ENCODE measurements around the gene WNT7B. TPM values are rescaled to one million over a fixed set of nuclear protein-coding genes. Genes with fewer than 3 reads are reported as not detected.

Gene WNT7B
- total RNA-seq, 2 donors from 2014 or later, result 7.5 to 7.7 TPM

GRCh38 chr22:45966320-45966894, 10.6 kb downstream of the WNT7B start:
- TF ChIP-seq, protein P1, sequence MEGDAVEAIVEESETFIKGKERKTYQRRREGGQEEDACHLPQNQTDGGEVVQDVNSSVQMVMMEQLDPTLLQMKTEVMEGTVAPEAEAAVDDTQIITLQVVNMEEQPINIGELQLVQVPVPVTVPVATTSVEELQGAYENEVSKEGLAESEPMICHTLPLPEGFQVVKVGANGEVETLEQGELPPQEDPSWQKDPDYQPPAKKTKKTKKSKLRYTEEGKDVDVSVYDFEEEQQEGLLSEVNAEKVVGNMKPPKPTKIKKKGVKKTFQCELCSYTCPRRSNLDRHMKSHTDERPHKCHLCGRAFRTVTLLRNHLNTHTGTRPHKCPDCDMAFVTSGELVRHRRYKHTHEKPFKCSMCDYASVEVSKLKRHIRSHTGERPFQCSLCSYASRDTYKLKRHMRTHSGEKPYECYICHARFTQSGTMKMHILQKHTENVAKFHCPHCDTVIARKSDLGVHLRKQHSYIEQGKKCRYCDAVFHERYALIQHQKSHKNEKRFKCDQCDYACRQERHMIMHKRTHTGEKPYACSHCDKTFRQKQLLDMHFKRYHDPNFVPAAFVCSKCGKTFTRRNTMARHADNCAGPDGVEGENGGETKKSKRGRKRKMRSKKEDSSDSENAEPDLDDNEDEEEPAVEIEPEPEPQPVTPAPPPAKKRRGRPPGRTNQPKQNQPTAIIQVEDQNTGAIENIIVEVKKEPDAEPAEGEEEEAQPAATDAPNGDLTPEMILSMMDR (IDR thresholded peaks at IDR 0.05), result no peak
- TF ChIP-seq POLR2A (IDR thresholded peaks at IDR 0.05) (no peak), POLR2AphosphoS5 (IDR thresholded peaks at IDR 0.05) (no peak)
- Histone ChIP-seq H3K27me3 (replicated peaks; ENCODE audit: insufficient read depth) (no peaks in the 10 kb centered on the region), H3K4me3 (no peak overlapping the region), H3K9me3 (no peaks in the 10 kb centered on the region), H3K4me1 (replicated peaks) (no peaks in the 10 kb centered on the region), H3K27ac (no peak overlapping the region), H3K36me3 (no peaks in the 10 kb centered on the region)
- DNase-seq (ENCODE audit: low spot score), result no peak
- WGBS, result 65% methylated on average over 16 of the region's 19 CpGs
- intact Hi-C loops (cut with DNase I), result no loop called here

- H3K36me3 ChIP-seq, result no peaks in the 10 kb centered on the region
- no peaks in the 10 kb centered on the region for H3K4me1 ChIP-seq (replicated peaks)
- TF ChIP-seq, protein P1 (IDR thresholded peaks at IDR 0.05), result no peak
- TF ChIP-seq POLR2AphosphoS5 (IDR thresholded peaks at IDR 0.05) (no peak), POLR2A (IDR thresholded peaks at IDR 0.05) (no peak)
- H3K27ac ChIP-seq, result no peak overlapping the region
- no peak overlapping the region for H3K4me3 ChIP-seq
- intact Hi-C loops (cut with DNase I), result no loop called here
- DNase-seq (ENCODE audit: low spot score), result no peak
- H3K27me3 ChIP-seq (replicated peaks; ENCODE audit: insufficient read depth), result no peaks in the 10 kb centered on the region
- H3K9me3 ChIP-seq, result no peaks in the 10 kb centered on the region
- WGBS, result 82% methylated on average over 5 of the region's 11 CpGs
Observed at GRCh38 chr22:45965563-45965962, 11.4 kb downstream of the WNT7B start.

DNA sequence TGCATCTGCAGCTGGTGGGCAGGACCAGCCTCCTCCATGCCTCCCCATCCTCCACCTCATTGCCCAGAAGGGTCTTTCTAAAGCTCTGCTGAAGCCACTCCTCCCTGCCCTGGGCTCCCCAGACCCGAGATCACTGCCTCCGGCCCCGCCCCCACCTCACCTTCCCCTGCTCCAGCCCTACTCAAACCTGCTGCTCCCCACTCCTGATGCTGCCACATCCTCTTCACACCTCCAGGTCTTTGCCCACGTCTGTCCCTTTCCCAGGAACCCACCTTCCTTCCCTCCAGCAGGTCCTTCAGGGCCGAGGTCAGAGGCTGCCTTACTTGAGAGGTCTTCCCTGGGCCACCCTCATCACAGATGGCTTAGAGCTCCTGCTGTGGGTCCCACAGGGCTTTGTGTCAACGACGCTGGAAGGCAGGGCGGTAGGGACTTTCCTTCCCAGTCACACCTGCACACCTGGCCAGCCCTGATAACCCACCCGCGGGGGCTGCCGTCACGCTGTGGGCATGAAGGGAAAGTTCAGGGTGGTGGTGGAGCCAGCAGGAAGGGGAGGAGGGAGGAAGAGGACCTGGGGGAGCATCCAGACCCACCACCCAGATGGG, 11.9 kb downstream of the WNT7B start:
- intact Hi-C loops (cut with DNase I), result no loop called here
- H3K9me3 ChIP-seq, result no peaks in the 10 kb centered on the region
- H3K4me1 ChIP-seq (replicated peaks), result no peaks in the 10 kb centered on the region
- H3K27me3 ChIP-seq (replicated peaks; ENCODE audit: insufficient read depth), result no peaks in the 10 kb centered on the region
- no peaks in the 10 kb centered on the region for H3K36me3 ChIP-seq
- H3K4me3 ChIP-seq, result no peak overlapping the region
- H3K27ac ChIP-seq, result no peak overlapping the region
- TF ChIP-seq POLR2A (IDR thresholded peaks at IDR 0.05) (no peak), POLR2AphosphoS5 (IDR thresholded peaks at IDR 0.05) (no peak)
- TF ChIP-seq, protein P1 (IDR thresholded peaks at IDR 0.05), result no peak
- WGBS, result 70% methylated on average over 12 of the region's 12 CpGs
- DNase-seq (ENCODE audit: low spot score), result no peak

GRCh38 chr22:45964372-45964771, 12.6 kb downstream of the WNT7B start:
- Histone ChIP-seq H3K4me1 (replicated peaks) (no peaks in the 10 kb centered on the region), H3K4me3 (no peak overlapping the region), H3K27ac (no peak overlapping the region), H3K27me3 (replicated peaks; ENCODE audit: insufficient read depth) (no peaks in the 10 kb centered on the region), H3K36me3 (no peaks in the 10 kb centered on the region), H3K9me3 (no peaks in the 10 kb centered on the region)
- intact Hi-C loops (cut with DNase I), result no loop called here
- no peak for DNase-seq (ENCODE audit: low spot score)
- TF ChIP-seq POLR2AphosphoS5 (IDR thresholded peaks at IDR 0.05) (no peak), POLR2A (IDR thresholded peaks at IDR 0.05) (no peak)
- TF ChIP-seq, protein P1 (IDR thresholded peaks at IDR 0.05), result no peak
- 86% methylated on average over 12 of the region's 12 CpGs for WGBS

GRCh38 chr22:45963821-45964220, 13.1 kb downstream of the WNT7B start:
- no peaks in the 10 kb centered on the region for H3K36me3 ChIP-seq
- intact Hi-C loops (cut with DNase I), result no loop called here
- no peaks in the 10 kb centered on the region for H3K9me3 ChIP-seq
- no peaks in the 10 kb centered on the region for H3K4me1 ChIP-seq (replicated peaks)
- no peak overlapping the region for H3K4me3 ChIP-seq
- H3K27ac ChIP-seq, result no peak overlapping the region
- no peak for DNase-seq (ENCODE audit: low spot score)
- no peaks in the 10 kb centered on the region for H3K27me3 ChIP-seq (replicated peaks; ENCODE audit: insufficient read depth)
- TF ChIP-seq, protein P1 (IDR thresholded peaks at IDR 0.05), result no peak
- TF ChIP-seq POLR2A (IDR thresholded peaks at IDR 0.05) (no peak), POLR2AphosphoS5 (IDR thresholded peaks at IDR 0.05) (no peak)
- WGBS, result 84% methylated on average over 7 of the region's 7 CpGs
